ENCODE data around the gene TMC7.
"Not testable (repeated sequence)": the region's sequence is repeated elsewhere in the genome, so short reads cannot be mapped to it uniquely, and the experiment has no call there.

The TMC7 gene

GRCh38 chr16:18983565-18984434 is at the start of gene TMC7:
Gene TMC7, plus strand, starts transcription at chr16:18983934. Its CDS starts 130 bp downstream, at chr16:18984064.
- no peak for DNase-seq (ENCODE audit: low read depth)

- no peak for DNase-seq (ENCODE audit: low read depth)
Observed at GRCh38 chr16:18936727-18937340, 46.9 kb upstream of the TMC7 start.

- no peak for DNase-seq (ENCODE audit: low read depth)
Observed at GRCh38 chr16:18937390-18937789, 46.3 kb upstream of the TMC7 start.

GRCh38 chr16:18938986-18939385 is 44.7 kb upstream of the TMC7 start:
- no peak for DNase-seq (ENCODE audit: low read depth)

- DNase-seq (ENCODE audit: low read depth) = no peak
Observed at GRCh38 chr16:18941471-18941870, 42.3 kb upstream of the TMC7 start.

- DNase-seq (ENCODE audit: low read depth) = no peak
Observed at GRCh38 chr16:18942061-18942460, 41.7 kb upstream of the TMC7 start.

- DNase-seq (ENCODE audit: low read depth) = no peak
Observed at GRCh38 chr16:18943414-18943813, 40.3 kb upstream of the TMC7 start.

- DNase-seq (ENCODE audit: low read depth) = no peak
Observed at GRCh38 chr16:18945233-18945632, 38.5 kb upstream of the TMC7 start.

GRCh38 chr16:18948372-18949020 is 35.2 kb upstream of the TMC7 start:
- DNase-seq (ENCODE audit: low read depth) = no peak

GRCh38 chr16:18950469-18951185 is 33.1 kb upstream of the TMC7 start:
- DNase-seq (ENCODE audit: low read depth) = no peak

GRCh38 chr16:18953547-18953946 is 30.2 kb upstream of the TMC7 start:
- no peak for DNase-seq (ENCODE audit: low read depth)

GRCh38 chr16:18955874-18956580 is 27.7 kb upstream of the TMC7 start:
- peak; percentile 4 for DNase-seq (ENCODE audit: low read depth)

GRCh38 chr16:18956658-18957241 is 27.0 kb upstream of the TMC7 start:
- not testable (repeated sequence) for DNase-seq (ENCODE audit: low read depth)

GRCh38 chr16:18958621-18959029 is 25.1 kb upstream of the TMC7 start:
- no peak for DNase-seq (ENCODE audit: low read depth)

- no peak for DNase-seq (ENCODE audit: low read depth)
Observed at GRCh38 chr16:18959031-18959505, 24.7 kb upstream of the TMC7 start.

- no peak for DNase-seq (ENCODE audit: low read depth)
Observed at GRCh38 chr16:18965555-18965954, 18.2 kb upstream of the TMC7 start.

GRCh38 chr16:18966791-18967190 is 16.9 kb upstream of the TMC7 start:
- no peak for DNase-seq (ENCODE audit: low read depth)

GRCh38 chr16:18969050-18969854 is 14.5 kb upstream of the TMC7 start:
- DNase-seq (ENCODE audit: low read depth) = peak; percentile 74

GRCh38 chr16:18969855-18970240 is 13.9 kb upstream of the TMC7 start:
- DNase-seq (ENCODE audit: low read depth) = no peak

- DNase-seq (ENCODE audit: low read depth) = no peak
Observed at GRCh38 chr16:18975109-18975508, 8.6 kb upstream of the TMC7 start.

Data from stimulated activated CD8-positive, alpha-beta memory T cell treated with anti-CD3 and anti-CD28 coated beads, Interleukin-12 subunit alpha, Interleukin-12 subunit beta, amount 100 ng/mL, for 1 hour (primary cell).